ENCODE results near the gene LIPC.

LIPC gene

GRCh38 chr15:58431221-58432149 is at the start of gene LIPC:
TSS of gene LIPC (plus strand) at chr15:58431991. CDS start at chr15:58432033, 42 bp downstream.
- no peak for DNase-seq

- DNase-seq = no peak
Observed at GRCh38 chr15:58383876-58384275, 47.9 kb upstream of the LIPC start.

- DNase-seq = no peak
Observed at GRCh38 chr15:58384667-58385066, 47.1 kb upstream of the LIPC start.

GRCh38 chr15:58386081-58386480 is 45.7 kb upstream of the LIPC start:
- DNase-seq = no peak

GRCh38 chr15:58386641-58387040 is 45.1 kb upstream of the LIPC start:
- DNase-seq = no peak

GRCh38 chr15:58387130-58387529 is 44.7 kb upstream of the LIPC start:
- no peak for DNase-seq

- DNase-seq = no peak
Observed at GRCh38 chr15:58388211-58388610, 43.6 kb upstream of the LIPC start.

GRCh38 chr15:58390118-58390517 is 41.7 kb upstream of the LIPC start:
- no peak for DNase-seq

- DNase-seq = no peak
Observed at GRCh38 chr15:58390655-58391054, 41.1 kb upstream of the LIPC start.

- no peak for DNase-seq
Observed at GRCh38 chr15:58391088-58391487, 40.7 kb upstream of the LIPC start.

- DNase-seq = no peak
Observed at GRCh38 chr15:58392141-58392540, 39.6 kb upstream of the LIPC start.

GRCh38 chr15:58392611-58393161 is 39.1 kb upstream of the LIPC start:
- DNase-seq = no peak

- DNase-seq = no peak
Observed at GRCh38 chr15:58393241-58393662, 38.5 kb upstream of the LIPC start.

GRCh38 chr15:58396181-58396580 is 35.6 kb upstream of the LIPC start:
- no peak for DNase-seq

GRCh38 chr15:58398071-58398470 is 33.7 kb upstream of the LIPC start:
- DNase-seq = no peak

GRCh38 chr15:58398643-58399042 is 33.1 kb upstream of the LIPC start:
- DNase-seq = no peak

- no peak for DNase-seq
Observed at GRCh38 chr15:58399739-58400138, 32.1 kb upstream of the LIPC start.

GRCh38 chr15:58401276-58401675 is 30.5 kb upstream of the LIPC start:
- DNase-seq = no peak

GRCh38 chr15:58401991-58402649 is 29.7 kb upstream of the LIPC start:
- no peak for DNase-seq

GRCh38 chr15:58403581-58403980 is 28.2 kb upstream of the LIPC start:
- DNase-seq = peak; percentile 30

GRCh38 chr15:58404020-58404419 is 27.8 kb upstream of the LIPC start:
- DNase-seq = no peak

GRCh38 chr15:58404722-58405121 is 27.1 kb upstream of the LIPC start:
- no peak for DNase-seq

GRCh38 chr15:58405865-58406264 is 25.9 kb upstream of the LIPC start:
- DNase-seq = no peak

GRCh38 chr15:58406811-58407210 is 25.0 kb upstream of the LIPC start:
- DNase-seq = no peak
